ENCODE results near the gene EIF4G3. TPM values are rescaled to one million over a fixed set of nuclear protein-coding genes. Genes with fewer than 3 reads are reported as not detected.

The EIF4G3 gene
- polyA plus RNA-seq, 3 donors = 5.1 to 34.2 (median 5.8) TPM

DNA sequence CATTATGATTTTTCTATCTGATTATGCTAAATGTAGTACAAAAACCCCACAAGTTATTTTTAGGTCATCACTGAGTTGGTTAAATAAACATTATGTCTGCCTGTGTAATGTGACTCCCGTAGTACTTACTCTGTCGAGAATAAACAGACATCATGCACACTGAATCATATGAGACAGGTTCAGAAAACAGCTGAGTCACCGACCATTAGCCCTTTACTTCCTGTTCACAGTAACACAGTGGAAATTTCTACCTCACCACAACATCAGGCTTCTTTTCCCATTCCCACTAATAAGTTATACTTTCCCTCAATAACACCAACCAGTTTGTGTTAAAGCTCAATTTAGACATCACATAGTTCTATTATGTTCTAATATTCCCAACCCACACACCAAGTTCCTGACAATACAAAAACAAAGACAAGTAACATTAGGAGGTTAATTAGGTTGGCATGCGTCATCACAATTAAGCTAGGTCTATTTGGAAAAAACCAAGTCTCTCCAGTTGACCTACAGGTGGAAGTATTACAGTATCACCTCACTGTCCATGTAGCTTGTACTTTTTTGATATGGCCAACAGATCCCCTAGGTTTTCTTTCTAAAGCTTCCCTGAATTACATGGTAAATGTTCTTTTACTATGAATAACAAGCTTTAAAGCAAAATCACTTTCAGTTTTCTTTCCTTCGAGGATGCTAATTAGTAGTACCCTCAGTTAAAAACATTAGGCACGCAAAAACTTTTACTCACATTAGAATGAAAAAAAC, 154.2 kb downstream of the EIF4G3 start:
- H2AFZ ChIP-seq (ENCODE audit: insufficient read depth, low read depth, low read length, poor library complexity, severe bottlenecking) = peak overlapping the region; percentile 57
- intact Hi-C loops (cut with micrococcal nuclease) = loop anchor here (5.0 to 10.0 kb wide), 2 partner anchors 62 to 155 kb away; partner anchors contain the start of gene EIF4G3 (in 1 of the 2)
- TF ChIP-seq CTCF (IDR thresholded peaks at IDR 0.05) = no peak
- no peaks in the 10 kb centered on the region for H4K20me1 ChIP-seq (ENCODE audit: insufficient read depth, low read length)
- peaks cover 9 to 16% of the 10 kb centered on the region in 2 donors for H3K4me1 ChIP-seq (ENCODE audit: control insufficient read depth in 1 of 2, insufficient read depth in 2 of 2, low read length in 2 of 2)
- Mint-ChIP-seq H3K4me3 (peak overlapping the region; percentile 65 to 85), H3K9me3 (peaks cover 0 to 3% (median 0%) of the 10 kb centered on the region in 7 donors), H3K4me1 (peaks cover 16% of the 10 kb centered on the region), H3K27ac (peak overlapping the region; percentile 86 to 97 (median 93)), H3K27me3 (ENCODE audit: low read depth in 3 of 3) (no peaks in the 10 kb centered on the region), H3K36me3 (peaks cover 9 to 26% of the 10 kb centered on the region in 2 donors)
- H3K4me2 ChIP-seq (replicated peaks; ENCODE audit: extremely low read depth, low read length, poor library complexity, severe bottlenecking) = peak overlapping the region; percentile 73
- H3K9ac ChIP-seq (ENCODE audit: insufficient read depth, low read length, poor library complexity, severe bottlenecking) = peak overlapping the region; percentile 41
- peaks cover 32% of the 10 kb centered on the region for H3K79me2 ChIP-seq (ENCODE audit: insufficient read depth, low read length)
- peak; percentile 76 to 90 (median 90) for DNase-seq
- H3K27me3 ChIP-seq (ENCODE audit: control insufficient read depth in 2 of 2, insufficient read depth in 2 of 2, low read length in 2 of 2) = no peaks in the 10 kb centered on the region
- WGBS (ENCODE audit: insufficient coverage) = 5% methylated on average over 4 of the region's 6 CpGs
- peak overlapping the region in 1 of 2 donors; percentile 77 for H3K27ac ChIP-seq (ENCODE audit: low read depth in 1 of 2, low read length in 2 of 2)
- H3K36me3 ChIP-seq (replicated peaks in 1 of 2; ENCODE audit: control insufficient read depth in 1 of 2, insufficient read depth in 2 of 2, low read length in 2 of 2) = no peaks in the 10 kb centered on the region
- H3K4me3 ChIP-seq (replicated peaks in 1 of 3; ENCODE audit: low read depth in 2 of 3, low read length in 3 of 3) = peak overlapping the region; percentile 24 to 72 (median 56)
- H3K9me3 ChIP-seq (replicated peaks in 1 of 2; ENCODE audit: control insufficient read depth in 1 of 2, insufficient read depth in 1 of 2, low read length in 2 of 2) = no peaks in the 10 kb centered on the region

DNA sequence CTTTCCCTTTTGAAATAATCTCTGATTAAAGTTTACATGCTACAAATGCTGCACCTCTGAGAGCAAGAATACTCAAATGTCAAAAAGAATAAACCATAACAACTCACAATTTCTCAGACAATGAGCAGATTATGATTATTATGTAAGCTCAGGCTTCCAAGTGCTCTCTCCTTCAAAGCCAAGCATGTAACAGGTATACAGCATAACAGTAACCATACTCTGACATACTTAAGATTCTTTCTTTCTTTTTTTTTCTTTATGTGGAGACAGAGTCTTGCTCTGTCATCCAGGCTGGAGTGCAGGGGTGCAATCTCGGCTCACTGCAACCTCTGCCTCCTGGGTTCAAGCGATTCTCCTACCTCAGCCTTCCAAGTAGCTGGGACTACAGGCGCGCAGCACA, 155.4 kb downstream of the EIF4G3 start:
- peaks cover 9 to 22% of the 10 kb centered on the region in 2 donors for H3K36me3 Mint-ChIP-seq
- DNase-seq = no peak
- H2AFZ ChIP-seq (ENCODE audit: insufficient read depth, low read depth, low read length, poor library complexity, severe bottlenecking) = no peak overlapping the region
- WGBS (ENCODE audit: insufficient coverage) = 83% methylated on average over 2 of the region's 4 CpGs
- TF ChIP-seq CTCF (IDR thresholded peaks at IDR 0.05) = no peak
- no peak overlapping the region for H3K4me2 ChIP-seq (replicated peaks; ENCODE audit: extremely low read depth, low read length, poor library complexity, severe bottlenecking)
- peaks cover 0 to 3% (median 0%) of the 10 kb centered on the region in 7 donors for H3K9me3 Mint-ChIP-seq
- no peak overlapping the region for H3K4me3 ChIP-seq (replicated peaks in 1 of 3; ENCODE audit: low read depth in 2 of 3, low read length in 3 of 3)
- intact Hi-C loops (cut with micrococcal nuclease) = loop anchor here (5.0 to 10.0 kb wide), 2 partner anchors 63 to 156 kb away; partner anchors contain the start of gene EIF4G3 (in 1 of the 2)
- H3K79me2 ChIP-seq (ENCODE audit: insufficient read depth, low read length) = peaks cover 39% of the 10 kb centered on the region
- no peak overlapping the region for H3K9ac ChIP-seq (ENCODE audit: insufficient read depth, low read length, poor library complexity, severe bottlenecking)
- no peaks in the 10 kb centered on the region for H3K36me3 ChIP-seq (replicated peaks in 1 of 2; ENCODE audit: control insufficient read depth in 1 of 2, insufficient read depth in 2 of 2, low read length in 2 of 2)
- H3K4me3 Mint-ChIP-seq = no peak overlapping the region
- H3K27me3 ChIP-seq (ENCODE audit: control insufficient read depth in 2 of 2, insufficient read depth in 2 of 2, low read length in 2 of 2) = no peaks in the 10 kb centered on the region
- H3K9me3 ChIP-seq (replicated peaks in 1 of 2; ENCODE audit: control insufficient read depth in 1 of 2, insufficient read depth in 1 of 2, low read length in 2 of 2) = no peaks in the 10 kb centered on the region
- no peaks in the 10 kb centered on the region for H4K20me1 ChIP-seq (ENCODE audit: insufficient read depth, low read length)
- H3K27ac ChIP-seq (ENCODE audit: low read depth in 1 of 2, low read length in 2 of 2) = peak overlapping the region in 1 of 2 donors; percentile 77
- peaks cover 16% of the 10 kb centered on the region for H3K4me1 Mint-ChIP-seq
- peaks cover 0 to 2% (median 1%) of the 10 kb centered on the region in 3 donors for H3K27me3 Mint-ChIP-seq (ENCODE audit: low read depth in 3 of 3)
- peaks cover 9 to 16% of the 10 kb centered on the region in 2 donors for H3K4me1 ChIP-seq (ENCODE audit: control insufficient read depth in 1 of 2, insufficient read depth in 2 of 2, low read length in 2 of 2)
- peak overlapping the region in 5 of 7 donors; percentile 37 to 84 (median 61) for H3K27ac Mint-ChIP-seq
